Natural killer cell treated with Interleukin-12 subunit alpha and Interleukin-12 subunit beta and Interleukin-15 and Interleukin-18, amount 100 ng/mL, for 72 hours (primary cell): ENCODE measurements around the gene AKAP13. TPM values are rescaled to one million over a fixed set of nuclear protein-coding genes. Genes with fewer than 3 reads are reported as not detected.
A peak's percentile ranks its signal among the peaks of the same experiment; 100 is the strongest.

Source experiments
- ATAC-seq, 2 donors: fragments of 150-1000 bp; cut with Tn5 transposase in 1 of 2; sonication (Bioruptor Pico), chemical (Tn5 transposase) in 1 of 2; 2 replicates each; pipeline ENCODE4 v1.10.0; 2021
- DNase-seq: peaks from one replicate; pipeline ENCODE4 v3.0.0; 2022; ENCODE audit warnings: low spot score
- H3K27ac Mint-ChIP-seq, 2 donors: 1 replicate in 1 of 2; 2 replicates in 1 of 2; pipeline ENCODE4 v1.8.0; 2022; ENCODE audit warnings: mixed read lengths in 2 of 2, mild to moderate bottlenecking in 1 of 2, moderate library complexity in 1 of 2
- H3K27me3 Mint-ChIP-seq, 2 donors: 1 replicate in 1 of 2; 2 replicates in 1 of 2; pipeline ENCODE4 v1.8.0; 2022; ENCODE audit warnings: mixed read lengths in 2 of 2
- H3K36me3 Mint-ChIP-seq: one replicate; pipeline ENCODE4 v1.8.0; 2022; ENCODE audit warnings: mixed read lengths
- H3K4me1 Mint-ChIP-seq, 2 donors: 1 replicate in 1 of 2; 2 replicates in 1 of 2; pipeline ENCODE4 v1.8.0; 2022; ENCODE audit warnings: low read depth in 2 of 2, mixed read lengths in 2 of 2, mild to moderate bottlenecking in 1 of 2
- H3K4me3 Mint-ChIP-seq: one replicate; pipeline ENCODE4 v1.8.0; 2022; ENCODE audit warnings: mixed read lengths
- H3K9me3 Mint-ChIP-seq: 2 replicates; pipeline ENCODE4 v1.8.0; 2022; ENCODE audit warnings: mixed read lengths
- total RNA-seq, 2 donors: library from RNA; stranded (reverse); gene quantifications; one replicate each; pipeline ENCODE4 v1.2.3, GENCODE V29; 2022

AKAP13 gene
- total RNA-seq, 2 donors from 2014 or later, result 142 to 176 TPM

- peak overlapping the region; percentile 98 to 99 for H3K27ac Mint-ChIP-seq
- DNase-seq (no peak), ATAC-seq (no peak)
- no peaks in the 10 kb centered on the region for H3K9me3 Mint-ChIP-seq
- H3K4me3 Mint-ChIP-seq, result peak overlapping the region; percentile 44
- H3K36me3 Mint-ChIP-seq, result peaks cover 19% of the 10 kb centered on the region
- H3K27me3 Mint-ChIP-seq, result no peaks in the 10 kb centered on the region
- H3K4me1 Mint-ChIP-seq, result peaks cover 37 to 60% of the 10 kb centered on the region in 2 donors
Measured at GRCh38 chr15:85687329-85687728, 306.9 kb downstream of the AKAP13 start.

GRCh38 chr15:85688711-85689110, 308.3 kb downstream of the AKAP13 start:
- Mint-ChIP-seq H3K36me3 (peaks cover 13% of the 10 kb centered on the region), H3K27me3 (no peaks in the 10 kb centered on the region), H3K4me3 (peak overlapping the region; percentile 99), H3K9me3 (no peaks in the 10 kb centered on the region), H3K27ac (peak overlapping the region; percentile 98 to 99), H3K4me1 (peaks cover 49 to 73% of the 10 kb centered on the region in 2 donors)
- ATAC-seq (peak in 1 of 2 donors; percentile 11), DNase-seq (no peak)

GRCh38 chr15:85689729-85690128, 309.3 kb downstream of the AKAP13 start:
- H3K4me1 Mint-ChIP-seq, result peaks cover 53 to 76% of the 10 kb centered on the region in 2 donors
- ATAC-seq (peak; percentile 67 to 78), DNase-seq (peak; percentile 77)
- H3K36me3 Mint-ChIP-seq, result peaks cover 9% of the 10 kb centered on the region
- H3K4me3 Mint-ChIP-seq, result peak overlapping the region; percentile 99
- H3K9me3 Mint-ChIP-seq, result no peaks in the 10 kb centered on the region
- no peaks in the 10 kb centered on the region for H3K27me3 Mint-ChIP-seq
- peak overlapping the region; percentile 98 to 99 for H3K27ac Mint-ChIP-seq

- peaks cover 60 to 82% of the 10 kb centered on the region in 2 donors for H3K4me1 Mint-ChIP-seq
- H3K4me3 Mint-ChIP-seq, result peak overlapping the region; percentile 99
- no peaks in the 10 kb centered on the region for H3K9me3 Mint-ChIP-seq
- H3K27ac Mint-ChIP-seq, result peak overlapping the region; percentile 98 to 99
- H3K27me3 Mint-ChIP-seq, result no peaks in the 10 kb centered on the region
- peak; percentile 64 to 72 for ATAC-seq
- DNase-seq, result peak; percentile 71
- peaks cover 11% of the 10 kb centered on the region for H3K36me3 Mint-ChIP-seq
Measured at GRCh38 chr15:85690561-85691231, 310.3 kb downstream of the AKAP13 start.

- peaks cover 13% of the 10 kb centered on the region for H3K36me3 Mint-ChIP-seq
- no peaks in the 10 kb centered on the region for H3K9me3 Mint-ChIP-seq
- peak; percentile 54 to 68 for ATAC-seq
- peak overlapping the region; percentile 99 for H3K4me3 Mint-ChIP-seq
- no peaks in the 10 kb centered on the region for H3K27me3 Mint-ChIP-seq
- peak; percentile 66 for DNase-seq
- peaks cover 62 to 81% of the 10 kb centered on the region in 2 donors for H3K4me1 Mint-ChIP-seq
- H3K27ac Mint-ChIP-seq, result peak overlapping the region; percentile 98 to 99
Measured at GRCh38 chr15:85691350-85692240, 311.2 kb downstream of the AKAP13 start.

GRCh38 chr15:85692321-85692720, 311.9 kb downstream of the AKAP13 start:
- ATAC-seq (no peak), DNase-seq (no peak)

GRCh38 chr15:85692873-85693272, 312.5 kb downstream of the AKAP13 start:
- ATAC-seq (peak; percentile 85 to 87), DNase-seq (peak; percentile 75)
- peak overlapping the region; percentile 99 for H3K4me3 Mint-ChIP-seq
- peaks cover 65 to 75% of the 10 kb centered on the region in 2 donors for H3K4me1 Mint-ChIP-seq
- peak overlapping the region; percentile 98 to 99 for H3K27ac Mint-ChIP-seq
- H3K27me3 Mint-ChIP-seq, result no peaks in the 10 kb centered on the region
- no peaks in the 10 kb centered on the region for H3K9me3 Mint-ChIP-seq
- peaks cover 20% of the 10 kb centered on the region for H3K36me3 Mint-ChIP-seq

More at GRCh38 chr15:85692321-85692720, 311.9 kb downstream of the AKAP13 start:
- peaks cover 20% of the 10 kb centered on the region for H3K36me3 Mint-ChIP-seq
- no peaks in the 10 kb centered on the region for H3K27me3 Mint-ChIP-seq
- peak overlapping the region; percentile 98 to 99 for H3K27ac Mint-ChIP-seq
- peaks cover 65 to 80% of the 10 kb centered on the region in 2 donors for H3K4me1 Mint-ChIP-seq
- no peaks in the 10 kb centered on the region for H3K9me3 Mint-ChIP-seq
- peak overlapping the region; percentile 99 for H3K4me3 Mint-ChIP-seq

- H3K36me3 Mint-ChIP-seq, result peaks cover 20% of the 10 kb centered on the region
- H3K27ac Mint-ChIP-seq, result peak overlapping the region; percentile 98 to 99
- no peaks in the 10 kb centered on the region for H3K27me3 Mint-ChIP-seq
- H3K4me1 Mint-ChIP-seq, result peaks cover 65 to 75% of the 10 kb centered on the region in 2 donors
- ATAC-seq, result no peak
- peak overlapping the region; percentile 99 for H3K4me3 Mint-ChIP-seq
- no peaks in the 10 kb centered on the region for H3K9me3 Mint-ChIP-seq
- DNase-seq, result no peak
Measured at GRCh38 chr15:85693277-85693676, 312.9 kb downstream of the AKAP13 start.

- Mint-ChIP-seq H3K27me3 (no peaks in the 10 kb centered on the region), H3K27ac (peak overlapping the region; percentile 98 to 99), H3K4me1 (peaks cover 58 to 67% of the 10 kb centered on the region in 2 donors), H3K9me3 (no peaks in the 10 kb centered on the region), H3K4me3 (peak overlapping the region; percentile 99), H3K36me3 (peaks cover 20% of the 10 kb centered on the region)
- no peak for DNase-seq
- no peak for ATAC-seq
Measured at GRCh38 chr15:85694091-85694490, 313.7 kb downstream of the AKAP13 start.

GRCh38 chr15:85700767-85701166, 320.4 kb downstream of the AKAP13 start:
- no peak for ATAC-seq
- no peaks in the 10 kb centered on the region for H3K9me3 Mint-ChIP-seq
- no peaks in the 10 kb centered on the region for H3K27me3 Mint-ChIP-seq
- peak overlapping the region; percentile 78 for H3K4me3 Mint-ChIP-seq
- peaks cover 23% of the 10 kb centered on the region for H3K36me3 Mint-ChIP-seq
- no peak for DNase-seq
- H3K27ac Mint-ChIP-seq, result peak overlapping the region; percentile 98
- peaks cover 47 to 60% of the 10 kb centered on the region in 2 donors for H3K4me1 Mint-ChIP-seq

- H3K36me3 Mint-ChIP-seq, result peaks cover 14% of the 10 kb centered on the region
- H3K9me3 Mint-ChIP-seq, result no peaks in the 10 kb centered on the region
- peaks cover 55 to 64% of the 10 kb centered on the region in 2 donors for H3K4me1 Mint-ChIP-seq
- no peaks in the 10 kb centered on the region for H3K27me3 Mint-ChIP-seq
- ATAC-seq, result peak; percentile 74 to 79
- peak overlapping the region; percentile 91 for H3K4me3 Mint-ChIP-seq
- H3K27ac Mint-ChIP-seq, result peak overlapping the region; percentile 98
- peak; percentile 69 for DNase-seq
Measured at GRCh38 chr15:85702321-85703101, 322.1 kb downstream of the AKAP13 start.

- Mint-ChIP-seq H3K4me1 (peaks cover 69 to 80% of the 10 kb centered on the region in 2 donors), H3K9me3 (no peaks in the 10 kb centered on the region), H3K27me3 (no peaks in the 10 kb centered on the region), H3K36me3 (peaks cover 19% of the 10 kb centered on the region), H3K4me3 (peak overlapping the region; percentile 91), H3K27ac (peak overlapping the region; percentile 98)
- no peak for DNase-seq
- peak in 1 of 2 donors; percentile 43 for ATAC-seq
Measured at GRCh38 chr15:85704066-85704465, 323.7 kb downstream of the AKAP13 start.
